ENCODE measurements around the gene PRKAA1.

Gene PRKAA1

DNA sequence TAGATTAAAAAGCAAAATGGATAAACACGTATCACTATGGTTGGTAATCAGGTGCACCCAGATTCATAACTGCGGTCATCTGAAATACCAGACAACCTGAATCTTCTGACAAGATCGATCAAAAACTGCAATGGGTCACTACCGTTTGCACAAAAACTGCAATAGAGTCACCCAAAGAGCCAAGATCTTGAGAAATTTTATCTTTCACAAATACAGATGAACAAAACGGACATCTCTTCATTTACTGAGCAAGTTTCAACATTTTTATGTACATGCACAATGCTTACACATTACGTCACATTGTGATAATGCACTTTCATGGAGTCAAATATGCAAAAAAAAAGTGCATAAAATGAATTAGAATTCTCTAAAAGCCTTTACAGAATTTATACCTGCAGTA lies 18.6 kb downstream of the PRKAA1 start:
- Histone ChIP-seq H3K27me3 (no peaks in the 10 kb centered on the region), H3K4me3 (no peak overlapping the region), H3K36me3 (peaks cover 35% of the 10 kb centered on the region), H4K20me1 (peaks cover 84% of the 10 kb centered on the region), H3K27ac (no peak overlapping the region), H3K4me2 (no peak overlapping the region), H3K9ac (no peak overlapping the region), H3K9me3 (no peaks in the 10 kb centered on the region), H3K4me1 (peaks cover 9% of the 10 kb centered on the region; the same call in 1 of the 2 replicates)
- no peak for TF ChIP-seq Cebpa-rat (IDR thresholded peaks at IDR 0.05)

DNA sequence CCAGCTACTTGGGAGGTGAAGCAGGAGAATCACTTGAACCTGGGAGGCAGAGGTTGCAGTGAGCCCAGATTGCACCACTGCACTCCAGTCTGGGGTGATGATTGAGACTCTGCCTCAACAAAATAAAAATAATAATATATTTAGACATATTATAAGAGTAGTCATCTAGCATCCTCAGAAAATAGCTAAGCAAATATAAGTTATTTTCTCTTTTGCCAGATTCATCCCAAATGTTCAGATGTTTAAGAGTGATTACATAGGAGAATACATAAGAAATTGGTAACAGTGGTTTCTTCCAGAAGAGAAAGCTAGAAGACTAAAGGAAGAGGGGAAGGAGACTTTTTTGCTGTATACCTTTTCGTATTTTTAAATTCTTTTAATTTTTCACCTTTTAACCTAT lies 20.0 kb downstream of the PRKAA1 start:
- Histone ChIP-seq H3K9ac (no peak overlapping the region), H3K4me2 (no peak overlapping the region), H3K36me3 (peaks cover 45% of the 10 kb centered on the region), H3K9me3 (no peaks in the 10 kb centered on the region), H3K4me1 (peaks cover 9% of the 10 kb centered on the region; the same call in 1 of the 2 replicates), H3K4me3 (no peak overlapping the region), H3K27ac (no peak overlapping the region), H3K27me3 (no peaks in the 10 kb centered on the region), H4K20me1 (peaks cover 69% of the 10 kb centered on the region)
- TF ChIP-seq Cebpa-rat (IDR thresholded peaks at IDR 0.05): no peak

DNA sequence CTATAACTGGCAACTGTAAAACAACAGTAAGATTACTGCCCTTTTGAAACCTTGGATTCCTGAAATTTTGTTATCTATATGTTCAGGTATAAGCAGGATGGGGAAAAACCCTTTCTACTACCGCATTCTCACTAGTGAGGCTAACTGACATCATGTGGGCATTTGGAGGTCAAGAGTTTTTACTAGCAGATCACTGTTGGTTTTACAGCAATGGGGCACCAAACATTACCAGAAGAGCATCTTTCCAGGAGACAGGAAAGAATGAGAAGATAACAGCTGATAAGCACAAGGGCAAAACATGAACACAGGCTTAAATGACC lies 21.6 kb downstream of the PRKAA1 start:
- H3K27me3 ChIP-seq: no peaks in the 10 kb centered on the region
- no peak overlapping the region for H3K4me2 ChIP-seq
- no peak overlapping the region for H3K9ac ChIP-seq
- peaks cover 57% of the 10 kb centered on the region for H3K36me3 ChIP-seq
- H3K9me3 ChIP-seq: no peaks in the 10 kb centered on the region
- no peak overlapping the region for H3K27ac ChIP-seq
- H3K4me3 ChIP-seq: no peak overlapping the region
- peaks cover 54% of the 10 kb centered on the region for H4K20me1 ChIP-seq
- no peak for TF ChIP-seq Cebpa-rat (IDR thresholded peaks at IDR 0.05)
- H3K4me1 ChIP-seq: peaks cover 9% of the 10 kb centered on the region; the same call in 1 of the 2 replicates

DNA sequence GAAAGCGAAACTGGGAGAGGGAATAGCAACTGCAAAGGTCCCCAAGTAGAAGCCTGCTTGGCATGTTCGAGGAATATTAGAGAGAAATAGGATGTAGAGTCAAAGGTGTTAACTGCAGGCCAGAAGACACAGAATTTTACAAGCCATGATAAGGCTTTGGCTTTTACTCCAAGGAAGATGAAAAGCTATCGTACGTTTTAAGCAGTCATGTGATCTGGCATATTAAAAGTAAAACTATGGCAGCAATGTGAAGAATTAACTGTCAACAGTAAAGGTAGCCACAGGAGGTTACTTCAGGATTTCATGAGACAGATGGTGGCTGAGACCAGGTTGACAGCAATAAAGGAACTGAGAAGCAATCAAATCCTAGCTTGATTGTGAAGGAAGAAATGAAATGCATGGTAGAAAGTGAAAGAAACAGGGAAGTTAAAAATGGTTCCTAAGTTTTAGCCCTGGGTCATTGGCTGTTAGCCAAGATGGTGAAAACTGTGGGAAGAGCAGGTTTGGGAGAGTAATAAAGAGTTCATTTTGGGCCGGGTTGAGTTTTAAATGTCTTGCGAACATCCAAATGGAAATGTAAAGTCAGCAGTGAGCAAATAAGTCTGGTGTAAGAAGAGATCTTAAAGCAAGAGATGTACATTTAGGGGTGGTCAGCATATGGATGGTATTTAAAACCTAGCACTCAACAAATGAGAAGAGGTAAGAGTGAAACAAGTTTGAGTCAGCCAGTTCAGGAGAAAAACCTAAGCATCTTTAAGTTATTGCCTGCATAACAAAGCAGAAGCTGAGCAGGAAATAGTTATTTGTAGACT lies 22.1 kb downstream of the PRKAA1 start:
- no peak overlapping the region for H3K9ac ChIP-seq
- no peak for TF ChIP-seq Cebpa-rat (IDR thresholded peaks at IDR 0.05)
- peaks cover 9% of the 10 kb centered on the region; the same call in 1 of the 2 replicates for H3K4me1 ChIP-seq
- H3K27me3 ChIP-seq: no peaks in the 10 kb centered on the region
- no peak overlapping the region for H3K4me3 ChIP-seq
- H3K27ac ChIP-seq: no peak overlapping the region
- peaks cover 62% of the 10 kb centered on the region for H3K36me3 ChIP-seq
- no peaks in the 10 kb centered on the region for H3K9me3 ChIP-seq
- H4K20me1 ChIP-seq: peaks cover 48% of the 10 kb centered on the region
- H3K4me2 ChIP-seq: no peak overlapping the region

DNA sequence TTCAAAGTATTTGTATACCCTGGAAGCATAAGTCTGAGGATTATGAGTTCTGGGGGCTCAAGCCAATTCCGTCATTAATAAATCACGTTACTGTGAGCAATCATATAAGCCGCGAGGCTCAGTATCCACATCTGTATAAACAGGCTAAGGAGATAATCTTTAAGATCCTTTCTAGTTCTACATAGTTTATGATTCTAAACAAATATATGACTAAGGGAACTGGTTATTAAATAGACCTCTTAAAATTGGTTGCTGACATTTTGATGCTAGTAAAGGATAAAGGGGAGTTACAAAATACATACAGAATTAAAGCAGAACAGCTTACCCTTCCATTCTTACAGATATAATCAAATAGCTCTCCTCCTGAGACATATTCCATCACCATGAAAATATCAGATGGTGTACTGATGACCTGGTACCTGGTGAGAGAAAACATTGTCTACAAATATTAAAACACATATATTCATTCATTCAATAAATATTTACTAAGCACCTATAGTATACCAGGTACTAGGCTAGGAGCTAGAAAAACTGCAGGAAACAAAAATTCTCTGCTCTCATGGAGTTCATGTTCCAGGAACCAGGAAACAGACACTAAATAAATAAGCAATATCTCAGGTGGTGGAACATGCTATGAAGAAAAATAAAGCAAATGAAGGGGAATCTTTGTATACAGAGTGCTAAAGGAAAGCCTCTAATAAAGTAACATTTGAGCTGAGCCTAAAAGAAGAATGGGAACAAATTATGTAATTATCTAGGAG lies 22.9 kb downstream of the PRKAA1 start:
- no peak for TF ChIP-seq Cebpa-rat (IDR thresholded peaks at IDR 0.05)
- Histone ChIP-seq H4K20me1 (peaks cover 41% of the 10 kb centered on the region), H3K9me3 (no peaks in the 10 kb centered on the region), H3K4me1 (peaks cover 9% of the 10 kb centered on the region; the same call in 1 of the 2 replicates), H3K4me3 (no peak overlapping the region), H3K27me3 (no peaks in the 10 kb centered on the region), H3K4me2 (no peak overlapping the region), H3K9ac (no peak overlapping the region), H3K27ac (no peak overlapping the region), H3K36me3 (peaks cover 68% of the 10 kb centered on the region)

DNA sequence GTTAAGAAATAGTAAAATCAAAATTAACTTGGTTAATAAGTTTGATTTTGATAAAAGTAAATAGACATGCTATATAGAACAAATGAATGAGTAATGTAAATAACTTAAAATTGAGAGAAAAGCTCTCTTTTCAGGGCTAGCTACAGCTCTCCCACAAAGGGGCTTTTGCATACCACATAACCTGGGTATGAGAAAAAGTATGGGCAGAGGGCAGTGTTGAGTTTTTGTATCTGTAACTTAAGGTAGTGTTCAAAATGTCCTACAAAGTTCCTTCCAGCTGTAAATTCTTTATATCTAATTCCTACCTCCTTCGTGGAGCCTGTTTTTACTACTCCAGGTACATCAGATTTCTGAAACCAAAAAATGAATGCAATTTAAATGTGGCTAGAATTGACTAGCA lies 23.6 kb downstream of the PRKAA1 start:
- H3K9ac ChIP-seq: no peak overlapping the region
- TF ChIP-seq Cebpa-rat (IDR thresholded peaks at IDR 0.05): no peak
- no peaks in the 10 kb centered on the region for H3K27me3 ChIP-seq
- H4K20me1 ChIP-seq: peaks cover 34% of the 10 kb centered on the region
- no peak overlapping the region for H3K4me2 ChIP-seq
- H3K4me1 ChIP-seq: peaks cover 9% of the 10 kb centered on the region; the same call in 1 of the 2 replicates
- no peaks in the 10 kb centered on the region for H3K9me3 ChIP-seq
- H3K4me3 ChIP-seq: no peak overlapping the region
- peaks cover 72% of the 10 kb centered on the region for H3K36me3 ChIP-seq
- H3K27ac ChIP-seq: no peak overlapping the region

DNA sequence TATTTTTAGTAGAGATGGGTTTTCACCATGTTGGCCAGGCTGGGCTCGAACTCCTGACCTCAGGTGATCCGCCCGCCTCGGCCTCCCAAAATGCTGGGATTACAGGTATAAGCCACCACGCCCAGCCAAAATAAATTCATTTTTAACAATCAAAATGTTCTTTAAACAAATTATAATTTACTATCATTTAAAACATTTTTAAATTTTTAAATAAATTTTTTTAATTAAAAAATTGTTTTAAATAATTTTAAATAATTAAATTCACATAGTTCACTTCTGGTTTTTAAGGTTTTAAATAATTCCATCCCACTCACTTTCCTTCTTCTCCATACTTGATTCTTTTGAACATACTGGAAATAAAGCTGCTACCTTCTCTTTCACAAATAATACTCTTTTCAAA lies 27.4 kb downstream of the PRKAA1 start:
- Histone ChIP-seq H3K27ac (no peak overlapping the region), H4K20me1 (no peaks in the 10 kb centered on the region), H3K36me3 (peaks cover 72% of the 10 kb centered on the region), H3K4me2 (no peak overlapping the region), H3K4me1 (no peaks in the 10 kb centered on the region), H3K4me3 (no peak overlapping the region), H3K9me3 (no peaks in the 10 kb centered on the region), H3K27me3 (no peaks in the 10 kb centered on the region), H3K9ac (no peak overlapping the region)
- no peak for TF ChIP-seq Cebpa-rat (IDR thresholded peaks at IDR 0.05)

DNA sequence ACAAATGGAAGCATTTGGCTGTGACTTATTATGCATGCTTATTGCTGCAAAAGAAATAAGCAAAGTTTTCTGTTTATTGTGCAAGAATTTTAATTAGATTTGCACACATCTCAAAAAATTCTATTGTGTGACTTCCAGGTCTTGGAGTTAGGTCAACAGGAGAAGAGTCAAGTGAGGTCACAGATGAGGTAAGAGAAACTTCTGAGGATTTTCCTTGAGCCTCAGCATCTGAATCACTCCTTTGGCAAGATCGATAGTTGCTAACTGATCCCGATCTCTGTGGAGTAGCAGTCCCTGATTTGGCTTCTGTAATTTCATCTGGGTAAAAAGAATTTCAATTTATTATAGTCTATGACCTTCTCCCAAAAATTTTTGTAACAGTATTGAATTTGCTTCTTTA lies 35.5 kb downstream of the PRKAA1 start:
- TF ChIP-seq Cebpa-rat (IDR thresholded peaks at IDR 0.05): no peak
- no peak overlapping the region for H3K27ac ChIP-seq
- no peak overlapping the region for H3K9ac ChIP-seq
- peaks cover 70% of the 10 kb centered on the region for H3K36me3 ChIP-seq
- no peaks in the 10 kb centered on the region for H3K9me3 ChIP-seq
- H3K4me3 ChIP-seq: no peak overlapping the region
- H3K27me3 ChIP-seq: no peaks in the 10 kb centered on the region
- H3K4me2 ChIP-seq: no peak overlapping the region
- peaks cover 10% of the 10 kb centered on the region; the same call in 1 of the 2 replicates for H4K20me1 ChIP-seq
- H3K4me1 ChIP-seq: no peaks in the 10 kb centered on the region

DNA sequence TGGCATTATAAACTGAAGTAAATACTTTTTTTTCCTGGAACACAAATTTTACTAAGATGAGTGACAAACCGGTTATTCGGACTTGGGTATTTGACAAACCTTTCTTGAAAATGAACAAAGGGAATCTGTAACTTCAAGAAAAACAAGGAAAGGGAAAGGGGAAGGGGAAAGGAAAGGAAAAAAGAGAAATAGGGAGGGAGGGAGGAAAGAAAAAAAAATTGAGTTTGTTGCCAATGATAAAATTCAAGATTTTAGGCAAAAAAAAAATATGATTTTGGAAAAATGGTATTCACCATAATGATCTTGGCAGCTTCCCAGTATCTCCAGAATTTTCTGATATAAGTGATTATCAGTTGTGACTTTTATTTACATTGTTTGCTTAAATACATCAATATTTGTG lies 40.8 kb downstream of the PRKAA1 start:
- no peak for TF ChIP-seq Cebpa-rat (IDR thresholded peaks at IDR 0.05)

More for the DNA sequence above, 40.8 kb downstream of the PRKAA1 start:
- Histone ChIP-seq H3K27me3 (no peaks in the 10 kb centered on the region), H3K9me3 (peaks cover 1% of the 10 kb centered on the region; the same call in 1 of the 2 replicates), H3K4me2 (no peak overlapping the region), H3K27ac (no peak overlapping the region), H4K20me1 (no peaks in the 10 kb centered on the region), H3K4me1 (peaks cover 14% of the 10 kb centered on the region), H3K9ac (no peak overlapping the region), H3K4me3 (no peak overlapping the region), H3K36me3 (peaks cover 30% of the 10 kb centered on the region)
